Liver (tissue), 3 donors: ENCODE data around the gene MED10.

ENCODE experiments used
- CTCF ChIP-seq: fragments of 150-350 bp; IDR thresholded peaks from 2 replicates; pipeline ENCODE4 v1.5.1; 2017; ENCODE audit warnings: improper control_type of control experiment, low read depth, low read length; ENCODE audit not compliant: missing input control
- JUND ChIP-seq, 2 donors: IDR thresholded peaks; 2 replicates each; pipeline ENCODE4 v1.6.1; 2016; ENCODE audit warnings: antibody characterized with exemption in 2 of 2
- RAD21 ChIP-seq, 2 donors: IDR thresholded peaks; 2 replicates each; pipeline ENCODE4 v1.6.1; 2016; ENCODE audit warnings: antibody characterized with exemption in 2 of 2, mild to moderate bottlenecking in 2 of 2
- REST ChIP-seq: IDR thresholded peaks from 2 replicates; pipeline ENCODE4 v1.6.1; 2016; ENCODE audit warnings: antibody characterized with exemption, mild to moderate bottlenecking
- donor health status: healthy.
- donor health status: healthy.

GRCh38 chr5:6389946-6390530 lies 11.7 kb upstream of the MED10 start:
- no peak for TF ChIP-seq CTCF
- TF ChIP-seq JUND (IDR thresholded peaks at IDR 0.05): no peak
- no peak for TF ChIP-seq RAD21 (IDR thresholded peaks at IDR 0.05)
- no peak for TF ChIP-seq REST
